ENCODE data around the gene TLN1.

The TLN1 gene

GRCh38 chr9:35664531-35665470 is 67.2 kb downstream of the TLN1 start, which contains the start of gene ARHGEF39:
Gene ARHGEF39, minus strand, starts transcription at chr9:35665195. Its CDS starts 26 bp downstream, at chr9:35665169.
- DNase-seq (ENCODE audit: low read depth in 2 of 2) = peak; percentile 58 to 71

DNA sequence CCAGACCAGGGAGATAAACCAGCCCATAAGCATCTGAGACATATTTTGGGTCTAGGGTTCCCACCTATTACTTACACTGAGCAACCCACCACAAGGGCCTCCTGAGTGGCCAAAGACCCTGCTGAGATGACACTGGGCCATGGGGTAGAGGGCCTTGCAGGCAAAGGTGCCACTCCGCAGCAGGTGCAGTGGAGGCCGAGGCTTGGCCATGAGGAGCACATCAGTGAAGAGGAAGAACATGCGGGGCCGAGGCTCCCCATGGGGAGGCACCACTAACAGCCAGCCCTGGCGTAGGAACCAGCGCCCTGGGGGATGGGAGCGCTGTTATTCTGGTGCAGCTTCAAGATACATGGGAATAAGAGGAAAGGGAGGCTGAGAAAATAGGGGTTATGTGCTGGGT is 69.6 kb downstream of the TLN1 start:
- DNase-seq (ENCODE audit: low read depth in 2 of 2) = no peak

DNA sequence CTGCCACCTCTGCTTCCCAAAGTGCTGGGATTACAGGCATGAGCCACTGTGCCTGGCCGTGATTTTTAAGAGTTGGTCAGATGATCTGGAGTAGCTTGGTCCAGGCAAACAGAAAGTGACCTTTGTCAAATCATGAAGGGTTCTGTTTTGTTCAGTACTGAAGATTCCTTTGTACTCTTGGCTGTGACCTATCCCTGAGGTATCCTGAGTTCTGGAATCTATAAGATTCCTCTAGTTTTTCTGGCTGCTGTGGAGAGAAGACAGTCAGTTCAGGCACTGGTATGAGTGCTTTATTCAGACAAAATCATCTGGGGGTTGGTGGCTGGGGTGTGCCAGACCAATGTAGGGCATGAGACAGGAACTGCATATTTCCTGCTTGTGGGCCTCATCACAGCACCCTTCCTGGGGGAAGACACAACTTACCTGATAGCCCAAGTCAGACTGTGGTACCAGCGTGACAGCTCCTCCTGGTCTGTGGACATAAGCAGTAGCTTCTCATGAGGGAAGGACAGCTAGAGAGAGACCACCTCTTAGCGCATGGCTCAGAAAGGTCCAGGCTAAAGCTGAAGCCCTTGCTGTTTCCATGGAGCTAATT is 70.1 kb downstream of the TLN1 start:
- no peak for DNase-seq (ENCODE audit: low read depth in 2 of 2)

- DNase-seq (ENCODE audit: low read depth in 2 of 2) = no peak
Measured at GRCh38 chr9:35660966-35661415, 71.0 kb downstream of the TLN1 start.

DNA sequence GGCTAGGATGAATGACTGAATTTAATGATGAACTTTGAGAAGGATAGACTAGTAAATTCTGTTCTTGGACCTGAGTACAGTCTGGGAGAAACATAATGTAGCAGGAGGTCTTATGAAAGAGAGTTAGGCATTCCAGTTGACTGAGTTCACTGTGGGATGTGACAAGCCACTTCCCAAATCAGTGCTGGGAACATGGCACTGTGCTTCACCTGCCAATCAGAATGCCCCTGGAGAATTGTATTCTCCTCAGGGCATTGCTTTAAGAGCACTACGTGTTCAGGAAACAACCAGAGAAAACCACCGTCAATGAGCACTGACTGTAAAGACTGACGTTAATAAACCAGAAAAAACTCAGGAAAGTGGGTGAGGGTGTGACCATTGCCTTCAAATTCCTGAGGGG is 72.7 kb downstream of the TLN1 start:
- DNase-seq (ENCODE audit: low read depth in 2 of 2) = no peak

DNA sequence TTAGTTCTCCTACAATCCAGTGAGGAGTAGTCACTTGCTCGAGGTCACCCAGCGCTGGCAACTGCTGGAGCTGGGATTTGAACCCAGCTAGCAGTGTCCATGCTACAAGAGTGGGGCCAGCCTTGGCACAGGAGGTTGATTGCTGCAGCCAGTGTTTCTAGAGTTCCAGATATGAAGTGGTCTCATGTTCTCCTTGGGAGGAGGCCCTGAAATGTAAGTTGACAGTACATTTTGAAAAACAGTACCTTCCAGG is 73.1 kb downstream of the TLN1 start:
- no peak for DNase-seq (ENCODE audit: low read depth in 2 of 2)

DNA sequence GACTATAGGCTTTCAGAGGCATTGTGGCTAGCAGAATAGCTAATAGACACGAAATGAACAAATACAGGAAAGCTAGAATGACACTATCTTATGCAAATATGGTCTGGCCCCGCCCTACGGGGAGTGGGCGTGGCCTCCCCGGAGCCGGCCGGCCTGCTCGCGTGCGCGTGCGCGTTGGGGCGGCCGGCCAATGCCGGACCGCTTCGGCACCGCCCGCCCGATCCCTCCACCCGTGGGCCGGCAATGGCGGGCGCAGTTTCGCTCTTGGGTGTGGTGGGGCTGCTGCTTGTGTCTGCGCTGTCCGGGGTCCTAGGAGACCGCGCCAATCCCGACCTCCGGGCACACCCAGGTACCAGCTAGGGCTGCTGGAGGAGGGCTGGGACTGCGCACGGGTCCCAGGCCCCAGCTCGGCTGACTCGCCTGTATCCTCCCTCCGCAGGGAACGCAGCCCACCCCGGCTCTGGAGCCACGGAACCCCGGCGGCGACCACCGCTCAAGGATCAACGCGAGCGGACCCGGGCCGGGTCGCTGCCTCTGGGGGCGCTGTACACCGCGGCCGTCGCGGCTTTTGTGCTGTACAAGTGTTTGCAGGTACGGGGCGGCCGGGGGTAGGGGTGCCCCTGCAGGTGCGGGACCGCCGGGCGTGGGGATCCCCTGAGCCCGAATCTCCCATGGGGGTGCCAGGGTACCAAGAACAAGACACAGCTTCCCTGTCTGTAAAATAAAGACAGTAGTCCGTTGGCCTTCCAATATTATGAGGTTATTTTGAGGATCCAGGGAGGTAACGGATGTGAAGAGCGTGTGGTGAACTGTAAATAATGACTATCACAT is 73.6 kb downstream of the TLN1 start, which contains the start of gene CCDC107:
CCDC107 (plus strand) TSS at position 156 of the 831 bp plus-strand sequence; CDS start at position 244, 88 bp downstream.
- DNase-seq (ENCODE audit: low read depth in 2 of 2) = peak; percentile 72 to 76

- peak; percentile 90 to 96 for DNase-seq (ENCODE audit: low read depth in 2 of 2)
Measured at GRCh38 chr9:35657546-35658136, 74.4 kb downstream of the TLN1 start, which contains the start of gene RMRP. Gene RMRP, minus strand, starts transcription at chr9:35658019.

- no peak for DNase-seq (ENCODE audit: low read depth in 2 of 2)
Measured at GRCh38 chr9:35656831-35657545, 75.0 kb downstream of the TLN1 start.

DNA sequence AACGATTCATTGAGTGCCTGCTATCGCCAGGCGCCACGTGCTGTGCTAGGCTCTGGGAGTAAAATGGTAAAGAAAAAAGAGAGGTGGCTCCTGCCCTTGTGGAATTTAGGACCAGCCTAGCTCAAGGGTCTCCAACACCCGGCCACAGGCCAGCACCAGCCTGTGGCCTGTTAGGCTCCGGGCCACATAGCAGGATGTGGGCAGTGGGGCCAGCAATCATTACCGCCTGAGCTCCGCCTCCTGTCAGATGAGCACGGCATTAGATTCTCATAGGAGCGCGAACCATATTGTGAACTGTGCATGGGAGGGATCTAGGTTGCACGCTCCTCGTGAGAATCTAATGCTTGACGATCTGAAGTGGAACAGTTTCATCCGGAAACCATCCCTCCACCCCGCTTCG is 75.6 kb downstream of the TLN1 start:
- DNase-seq (ENCODE audit: low read depth in 2 of 2) = no peak

DNA sequence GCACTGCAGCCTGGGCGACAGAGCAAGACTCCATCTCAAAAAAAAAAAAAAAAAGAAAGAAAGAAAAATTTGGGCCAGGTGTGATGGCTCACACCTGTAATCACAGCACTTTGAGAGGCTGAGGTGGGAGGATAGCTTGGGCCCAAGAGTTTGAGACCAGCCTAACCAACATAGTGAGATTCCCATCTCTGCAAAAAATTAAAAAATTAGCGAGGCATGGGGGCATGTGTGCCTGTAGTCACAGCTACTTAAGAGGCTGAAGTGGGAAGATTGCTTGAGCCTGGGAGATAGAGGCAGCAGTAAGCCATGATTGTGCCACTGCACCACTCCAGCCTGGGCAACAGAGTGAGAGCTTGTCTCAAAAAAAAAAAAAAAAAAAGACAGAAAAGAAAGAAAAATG is 78.4 kb downstream of the TLN1 start:
- no peak for DNase-seq (ENCODE audit: low read depth in 2 of 2)

DNA sequence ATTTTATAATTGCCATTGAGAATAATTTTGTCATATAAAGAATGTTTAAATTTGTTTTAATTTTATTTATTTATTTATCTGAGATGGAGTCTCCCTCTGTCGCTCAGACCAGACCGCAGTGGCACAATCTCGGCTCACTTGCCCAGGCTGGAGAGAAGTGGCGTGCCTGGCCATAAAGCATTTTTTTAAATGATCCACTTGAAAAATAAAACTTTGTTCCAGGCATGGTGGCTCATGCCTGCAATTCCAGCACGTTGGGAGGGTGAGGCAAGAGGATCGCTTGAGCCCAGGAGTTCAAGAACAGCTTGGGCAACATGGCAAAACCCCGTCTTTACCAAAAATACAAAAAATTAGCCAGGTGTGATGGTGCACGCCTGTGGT is 79.2 kb downstream of the TLN1 start:
- no peak for DNase-seq (ENCODE audit: low read depth in 2 of 2)

DNA sequence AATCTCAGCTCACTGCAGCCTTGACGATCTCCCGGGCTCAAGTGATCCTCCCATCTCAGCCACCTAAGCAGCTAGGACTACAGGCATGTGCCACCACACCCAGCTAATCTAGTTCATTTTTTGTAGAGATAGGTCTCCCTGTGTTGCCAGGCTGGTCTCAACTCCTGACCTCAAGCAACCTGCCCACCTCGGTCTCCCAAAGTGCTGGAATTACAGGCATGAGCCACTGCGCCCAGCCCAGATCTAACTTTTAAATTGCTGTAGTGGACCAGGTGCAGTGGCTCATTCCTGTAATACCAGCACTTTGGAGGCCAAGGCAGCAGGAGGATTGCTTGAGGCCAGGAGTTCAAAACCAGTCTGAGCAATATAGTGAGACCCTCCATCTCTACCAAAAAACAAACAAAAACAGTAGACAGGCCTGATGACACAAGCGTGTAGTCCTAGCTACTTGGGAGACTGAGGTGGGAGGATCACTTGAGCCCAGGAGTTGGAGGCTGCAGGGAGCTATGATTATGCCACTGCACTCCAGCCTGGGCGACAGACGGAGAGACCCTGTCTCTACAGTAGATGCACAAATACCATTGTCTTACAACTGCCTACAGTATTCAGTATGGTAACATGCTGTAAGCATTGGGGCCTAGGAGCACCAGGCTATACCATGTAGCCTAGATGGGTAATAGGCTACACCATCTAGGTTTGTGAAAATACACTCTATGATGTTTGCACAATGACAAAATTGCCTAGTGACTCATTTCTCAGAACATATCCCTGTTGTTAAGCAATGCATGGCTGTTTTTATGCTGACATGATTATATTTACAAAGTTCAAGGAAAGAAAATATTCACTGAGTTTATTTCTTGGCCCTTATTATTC is 79.8 kb downstream of the TLN1 start:
- no peak for DNase-seq (ENCODE audit: low read depth in 2 of 2)

DNA sequence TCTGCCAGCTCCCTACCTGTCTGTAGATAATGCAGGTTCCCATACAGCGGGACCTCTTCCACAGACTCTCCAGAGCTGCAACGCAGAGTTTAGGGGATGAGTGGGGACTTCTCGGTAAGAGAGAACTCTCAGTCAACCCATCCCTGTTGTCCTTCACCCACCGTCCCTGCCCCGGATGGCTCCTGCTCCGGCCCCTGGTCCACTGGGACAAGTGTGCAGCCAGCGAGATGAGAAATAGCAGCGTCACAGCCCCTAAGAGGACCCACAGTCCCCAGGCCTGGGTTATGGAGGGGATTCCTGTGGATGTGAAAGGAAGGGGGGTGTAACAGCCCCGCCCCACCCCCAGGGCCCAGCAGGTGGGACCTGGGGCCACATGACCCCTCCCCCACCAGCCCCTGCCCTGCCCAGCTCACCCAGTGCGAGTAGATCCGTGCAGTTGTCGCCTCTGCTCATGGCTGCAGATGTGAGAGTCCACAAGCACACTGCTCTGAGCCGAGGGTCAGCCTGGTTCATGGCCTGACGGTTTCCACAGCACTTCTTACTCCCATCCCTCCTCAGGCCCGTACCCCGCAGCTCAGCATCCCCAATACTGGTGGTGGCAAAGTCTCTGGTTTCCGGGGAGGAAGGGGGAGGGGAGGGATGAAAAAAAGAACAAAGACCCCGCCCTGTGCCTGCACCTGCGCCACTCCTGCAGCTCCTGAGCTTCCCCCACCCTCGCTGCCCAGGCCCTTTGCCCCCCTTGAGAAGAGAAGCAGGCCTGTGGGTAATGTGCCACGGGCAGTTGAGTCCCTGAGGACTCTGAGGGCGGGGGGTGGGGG is 81.4 kb downstream of the TLN1 start, which contains the start of gene SIT1:
SIT1 (minus strand) TSS at position 591 of the 818 bp plus-strand sequence; CDS start at position 513, 78 bp downstream.
- DNase-seq (ENCODE audit: low read depth in 2 of 2) = no peak

DNA sequence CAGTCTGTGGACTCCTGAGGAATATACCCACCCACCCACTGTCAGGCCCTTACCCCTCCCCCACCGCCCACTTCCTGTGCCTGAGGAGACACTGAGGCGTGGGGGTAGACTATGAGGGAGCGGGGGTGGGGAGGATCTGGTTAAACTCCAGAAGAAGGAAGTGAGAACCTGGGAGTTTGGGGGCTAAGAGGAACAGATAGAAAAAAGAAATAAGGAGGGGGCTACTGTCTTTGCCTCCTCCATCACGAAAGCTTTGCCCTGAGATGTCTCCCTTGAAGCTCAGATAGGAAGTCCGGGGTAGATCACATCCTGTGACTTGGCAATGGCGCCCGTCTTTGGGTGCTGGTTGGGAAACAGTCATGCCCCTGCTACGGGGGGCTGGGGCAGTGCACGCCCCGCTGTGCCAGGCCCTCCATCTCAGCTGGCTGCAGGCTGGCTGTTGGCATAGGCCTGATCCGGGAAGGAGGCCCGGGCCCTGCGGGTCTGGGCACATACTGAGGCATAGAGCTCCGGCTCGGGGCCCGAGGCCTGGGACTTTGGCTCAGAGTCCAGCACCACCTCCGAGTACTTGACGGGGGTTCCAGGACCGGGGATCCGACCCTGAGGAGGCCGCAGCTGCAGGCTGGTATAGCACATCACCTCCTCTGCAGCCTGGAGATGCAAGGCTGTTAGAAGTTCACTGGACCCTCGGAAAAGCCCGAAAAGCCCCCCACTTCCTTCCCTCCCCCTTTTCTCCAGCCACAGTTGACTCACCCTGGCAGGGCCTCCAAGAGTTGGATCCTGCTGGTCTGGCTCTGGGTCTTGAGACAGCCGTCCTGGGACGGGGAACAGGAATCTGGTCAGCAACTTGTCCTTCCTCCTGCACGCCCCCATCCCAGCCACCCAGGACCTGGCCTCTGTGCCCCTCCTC is 82.3 kb downstream of the TLN1 start:
- DNase-seq (ENCODE audit: low read depth in 2 of 2) = no peak
